Brain microvascular endothelial cell (primary cell): ENCODE data around the gene DENND4A.

Source experiments
- DNase-seq: peaks from one replicate; pipeline ENCODE4 v3.0.0-alpha.2; 2020
- H3K27ac ChIP-seq: fragments of 250-450 bp; sonication (Bioruptor Pico); 2 replicates; pipeline ENCODE4 v1.5.1; 2020; ENCODE audit warnings: mild to moderate bottlenecking, moderate library complexity
- H3K27me3 ChIP-seq: fragments of 250-450 bp; sonication (Bioruptor Pico); replicated peaks from 2 replicates; pipeline ENCODE4 v1.5.1; 2020; ENCODE audit warnings: mild to moderate bottlenecking
- H3K36me3 ChIP-seq: fragments of 250-450 bp; sonication (Bioruptor Pico); replicated peaks from 2 replicates; pipeline ENCODE4 v1.5.1; 2020; ENCODE audit warnings: mild to moderate bottlenecking
- H3K4me3 ChIP-seq: 2 replicates; pipeline ENCODE4 v1.5.1; 2011; ENCODE audit warnings: low read depth, mild to moderate bottlenecking, control low read depth, low read length, moderate library complexity
- CTCF ChIP-seq: IDR thresholded peaks from 2 replicates; pipeline ENCODE4 v1.5.1; 2011; ENCODE audit warnings: low read depth, mild to moderate bottlenecking, moderate library complexity, low read length, control low read depth, inconsistent platforms; ENCODE audit errors: missing control alignments
- in situ Hi-C: cut with HindIII; loops from 2 replicates; pipeline ENCODE4 v1.10.0; 2017; ENCODE audit warnings: low sequenced_read_pairs, low pct_ligation_motif_present

The DENND4A gene

GRCh38 chr15:65610871-65611718 lies 181.0 kb downstream of the DENND4A start, which contains the start of gene INTS14:
INTS14 (minus strand) TSS chr15:65611131; CDS start chr15:65607380, 3,751 bp downstream.
- H3K4me3 ChIP-seq: peak within 1 kb of the TSS; percentile 88
- TF ChIP-seq CTCF: peak; percentile 62
- peak within 1 kb of the TSS; percentile 88 for H3K27ac ChIP-seq
- H3K27me3 ChIP-seq: no peaks in the 10 kb centered on the region
- H3K36me3 ChIP-seq: no peaks in the 10 kb centered on the region
- peak; percentile 95 for DNase-seq
- in situ Hi-C loops: no loop called here
